HG03432 (cell line): ENCODE results near the gene SLC45A1.

Source experiments
- ATAC-seq: cut with Tn5 transposase; IDR thresholded peaks from one replicate; pipeline ENCODE4 v1.9.1; 2021; ENCODE audit warnings: mild to moderate bottlenecking, moderate library complexity; ENCODE audit not compliant: unreplicated experiment

The SLC45A1 gene

GRCh38 chr1:8352471-8352845, 34.5 kb downstream of the SLC45A1 start:
- ATAC-seq = no peak

- ATAC-seq = no peak
Observed at GRCh38 chr1:8352886-8353785, 35.2 kb downstream of the SLC45A1 start.

- no peak for ATAC-seq
Observed at GRCh38 chr1:8354038-8354437, 36.1 kb downstream of the SLC45A1 start.

- ATAC-seq = no peak
Observed at GRCh38 chr1:8355439-8356255, 37.7 kb downstream of the SLC45A1 start.

GRCh38 chr1:8356256-8357209, 38.6 kb downstream of the SLC45A1 start:
- ATAC-seq = no peak

GRCh38 chr1:8357329-8358101, 39.6 kb downstream of the SLC45A1 start:
- ATAC-seq = no peak

- ATAC-seq = no peak
Observed at GRCh38 chr1:8358241-8358896, 40.5 kb downstream of the SLC45A1 start.

GRCh38 chr1:8358897-8359616, 41.1 kb downstream of the SLC45A1 start:
- ATAC-seq = no peak

GRCh38 chr1:8359617-8360481, 41.9 kb downstream of the SLC45A1 start:
- ATAC-seq = no peak

- ATAC-seq = no peak
Observed at GRCh38 chr1:8360493-8361197, 42.7 kb downstream of the SLC45A1 start.

- ATAC-seq = no peak
Observed at GRCh38 chr1:8361198-8361849, 43.4 kb downstream of the SLC45A1 start.

GRCh38 chr1:8362701-8363101, 44.8 kb downstream of the SLC45A1 start:
- ATAC-seq = no peak

GRCh38 chr1:8363186-8363766, 45.4 kb downstream of the SLC45A1 start:
- no peak for ATAC-seq

GRCh38 chr1:8363767-8364301, 45.9 kb downstream of the SLC45A1 start:
- no peak for ATAC-seq

- ATAC-seq = no peak
Observed at GRCh38 chr1:8364528-8365442, 46.9 kb downstream of the SLC45A1 start.
